HG03135 (cell line): Measurements from ENCODE around the gene LPAR2.
"Not testable (repeated sequence)": the region's sequence is repeated elsewhere in the genome, so short reads cannot be mapped to it uniquely, and the experiment has no call there.

Experiments
- ATAC-seq: cut with Tn5 transposase; IDR thresholded peaks from one replicate; pipeline ENCODE4 v1.9.1; 2021; ENCODE audit warnings: mild to moderate bottlenecking, moderate library complexity; ENCODE audit not compliant: unreplicated experiment

LPAR2 gene

GRCh38 chr19:19602136-19602712, 25.8 kb downstream of the LPAR2 start:
- ATAC-seq = no peak

GRCh38 chr19:19600793-19601330, 27.2 kb downstream of the LPAR2 start:
- no peak for ATAC-seq

GRCh38 chr19:19598728-19599451, 29.1 kb downstream of the LPAR2 start:
- ATAC-seq = not testable (repeated sequence)

GRCh38 chr19:19597809-19598306, 30.2 kb downstream of the LPAR2 start:
- peak; percentile 61 for ATAC-seq

- ATAC-seq = no peak
These were observed 32.8 kb downstream of the LPAR2 start for GRCh38 chr19:19595171-19595701.

GRCh38 chr19:19594381-19594780, 33.6 kb downstream of the LPAR2 start:
- no peak for ATAC-seq

GRCh38 chr19:19592690-19593089, 35.3 kb downstream of the LPAR2 start:
- ATAC-seq = no peak

- no peak for ATAC-seq
These were observed 36.7 kb downstream of the LPAR2 start for GRCh38 chr19:19591133-19591825.

- ATAC-seq = no peak
These were observed 39.5 kb downstream of the LPAR2 start for GRCh38 chr19:19588546-19588945.

GRCh38 chr19:19587771-19588170, 40.2 kb downstream of the LPAR2 start:
- no peak for ATAC-seq

GRCh38 chr19:19584356-19584755, 43.7 kb downstream of the LPAR2 start:
- ATAC-seq = no peak

- no peak for ATAC-seq
These were observed 45.5 kb downstream of the LPAR2 start for GRCh38 chr19:19582471-19582870.

GRCh38 chr19:19581391-19581790, 46.6 kb downstream of the LPAR2 start:
- no peak for ATAC-seq

- ATAC-seq = no peak
These were observed 47.6 kb downstream of the LPAR2 start for GRCh38 chr19:19580418-19580817.

- ATAC-seq = no peak
These were observed 48.3 kb downstream of the LPAR2 start for GRCh38 chr19:19579533-19580361.

GRCh38 chr19:19578252-19578651, 49.8 kb downstream of the LPAR2 start:
- ATAC-seq = no peak

- no peak for ATAC-seq
These were observed 52.6 kb downstream of the LPAR2 start for GRCh38 chr19:19575411-19575810.
